NCI-H524 (cell line): ENCODE data around the gene TBC1D3K.
"Not testable (repeated sequence)": the region's sequence is repeated elsewhere in the genome, so short reads cannot be mapped to it uniquely, and the experiment has no call there.

Source experiments
- DNase-seq, 2 experiments: peaks; one replicate each; lab custom pipeline; 2025; lab: John Stamatoyannopoulos, UW

Gene TBC1D3K

DNA sequence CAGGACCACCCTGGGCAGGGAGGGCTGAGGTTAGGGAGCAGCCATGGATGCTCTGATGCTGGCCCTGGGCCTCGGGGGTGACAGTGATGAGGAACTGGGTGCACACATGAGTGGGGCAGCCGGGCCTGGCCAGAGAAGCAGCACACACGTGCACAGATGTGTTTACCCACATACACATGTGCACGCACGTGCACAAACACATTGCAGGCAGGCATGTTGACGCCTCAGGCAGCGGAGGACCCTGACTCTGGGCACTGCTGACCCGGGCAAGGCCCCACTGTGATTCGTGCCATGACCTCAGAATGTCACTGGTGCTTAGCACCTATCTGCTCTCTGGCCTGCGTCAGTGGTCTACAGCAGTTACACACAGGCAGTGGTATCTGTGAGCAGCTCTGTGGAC lies at the start of gene TBC1D3K:
TBC1D3K (plus strand) TSS at position 301 of the 400 bp plus-strand sequence. CDS start 1,585 bp downstream, outside the sequence.
- DNase-seq, result not testable (repeated sequence)

DNA sequence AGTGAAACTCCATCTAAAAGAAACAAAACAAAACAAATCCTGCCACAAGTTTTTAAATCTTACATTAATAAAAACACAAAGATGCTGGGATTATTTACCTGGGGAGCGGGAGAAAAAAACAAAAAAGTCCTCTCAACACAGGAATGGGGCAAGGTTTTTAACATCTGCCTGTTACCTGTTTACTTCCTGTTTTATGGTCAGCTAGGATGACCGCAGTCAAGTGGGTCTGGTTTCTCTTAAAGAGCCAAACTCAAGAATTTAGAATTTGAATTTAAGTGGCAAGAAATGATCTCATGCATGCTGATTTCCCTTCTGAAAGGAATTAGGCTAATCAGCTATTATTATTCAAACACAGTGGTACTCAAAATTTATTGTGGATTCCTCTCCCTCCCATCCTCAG lies 39.7 kb upstream of the TBC1D3K start:
- no peak for DNase-seq

DNA sequence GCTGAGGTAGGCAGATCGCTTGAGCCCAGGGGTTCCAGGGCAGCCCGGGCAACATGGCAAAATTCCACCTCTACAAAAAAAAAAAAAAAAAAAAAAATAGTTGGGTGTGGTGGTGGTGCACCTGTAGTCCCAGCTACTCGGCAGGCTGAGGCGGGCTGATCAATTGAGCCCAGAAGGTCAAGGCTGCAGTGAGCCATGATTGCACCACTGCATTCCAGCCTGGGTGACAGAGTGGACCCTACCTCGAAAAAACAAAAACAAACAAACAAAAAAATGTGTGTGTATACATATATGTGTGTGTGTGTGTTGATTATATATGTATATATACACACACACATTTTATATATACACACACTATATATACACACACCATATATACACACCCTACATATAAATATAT lies 39.1 kb upstream of the TBC1D3K start:
- DNase-seq, result no peak

- no peak for DNase-seq
These were observed 35.3 kb upstream of the TBC1D3K start for GRCh38 chr17:37888881-37889280.

GRCh38 chr17:37896961-37897360 lies 27.3 kb upstream of the TBC1D3K start:
- DNase-seq, result not testable (repeated sequence)
